Sigmoid colon (tissue), 7 donors: ENCODE measurements around the gene TENM3. TPM values are rescaled to one million over a fixed set of nuclear protein-coding genes. Genes with fewer than 3 reads are reported as not detected.

Experiments used
- DNase-seq: peaks from one replicate; pipeline ENCODE4 v3.0.0-alpha.2; 2019
- H3K27ac ChIP-seq, 4 donors: fragments of 200-600 bp; sonication (generic); one replicate each; pipeline ENCODE4 v1.5.1; 2016 to 2019; ENCODE audit warnings: mild to moderate bottlenecking in 1 of 4
- H3K27me3 ChIP-seq, 3 donors: fragments of 200-600 bp; sonication (generic); one replicate each; pipeline ENCODE4 v1.5.1; 2019; ENCODE audit warnings: mild to moderate bottlenecking in 1 of 3
- H3K36me3 ChIP-seq, 4 donors: fragments of 200-600 bp; sonication (generic); one replicate each; pipeline ENCODE4 v1.5.1; 2016 to 2019
- H3K4me1 ChIP-seq, 4 donors: fragments of 200-600 bp; sonication (generic); one replicate each; pipeline ENCODE4 v1.5.1; 2017 to 2019
- H3K4me3 ChIP-seq, 4 donors: fragments of 200-600 bp; sonication (generic); one replicate each; pipeline ENCODE4 v1.5.1; 2017 to 2019; ENCODE audit warnings: mild to moderate bottlenecking in 2 of 4, moderate library complexity in 1 of 4
- H3K9me3 ChIP-seq, 4 donors: fragments of 200-600 bp in 3 of 4; sonication (generic) in 3 of 4; one replicate each; pipeline versions ENCODE4 v1.5.1 to v1.6.1; 2013 to 2019
- EP300 ChIP-seq, 4 donors: sonication (generic); formaldehyde crosslinking; IDR thresholded peaks; one replicate each; pipeline ENCODE4 v1.6.1; 2017; ENCODE audit warnings: antibody characterized with exemption in 4 of 4
- POLR2A ChIP-seq, 2 donors: fragments of 450-650 bp; IDR thresholded peaks; one replicate each; pipeline ENCODE4 v1.6.1; 2016; ENCODE audit warnings: antibody characterized with exemption in 2 of 2, mild to moderate bottlenecking in 2 of 2, moderate library complexity in 2 of 2
- POLR2AphosphoS5 ChIP-seq, 4 donors: sonication (generic); formaldehyde crosslinking; IDR thresholded peaks; one replicate each; pipeline ENCODE4 v1.6.1; 2017; ENCODE audit warnings: antibody characterized with exemption in 4 of 4
- WGBS, 2 donors: extraction: QIAGEN DNeasy Blood & Tissue Kit; methylation state at CpG; one replicate each; pipeline ENCODE4 v1.1.7; 2013; 5-methylcytosine and 5-hydroxymethylcytosine counted together
- intact Hi-C: fragments of 100-400 bp; cut with DNase I; formaldehyde crosslinking; loops from one replicate; pipeline ENCODE4 v1.15.1; 2023
- polyA plus RNA-seq, 3 donors: library from polyadenylated mRNA; stranded (reverse); fragments of 200-250 nt; gene quantifications; one replicate each; pipeline ENCODE4 v1.2.3, GENCODE V29; 2013
- total RNA-seq, 4 donors: library from RNA; depleted of rRNA; stranded (reverse); fragments of >200 nt; gene quantifications; one replicate each; pipeline ENCODE4 v1.1.0, GENCODE V29; 2016
- TF ChIP-seq, protein P1 (sequence below), 4 experiments: fragments of 450-650 bp in 3 of 4; fragments of 200-600 bp in 1 of 4; IDR thresholded peaks; one replicate each; pipeline ENCODE4 v1.5.1; 2016 to 2019; ENCODE audit warnings: antibody characterized with exemption in 4 of 4, mild to moderate bottlenecking in 3 of 4, moderate library complexity in 2 of 4
- donor health status: healthy with polysubstance abuse.
- donor health status: Bipolar disorder and iron deficiency.
- donor health status: healthy.

TENM3 gene
- total and polyA plus RNA-seq, 7 donors, result 0.60 to 82.3 (median 37.8) TPM; not detected in 1

DNA sequence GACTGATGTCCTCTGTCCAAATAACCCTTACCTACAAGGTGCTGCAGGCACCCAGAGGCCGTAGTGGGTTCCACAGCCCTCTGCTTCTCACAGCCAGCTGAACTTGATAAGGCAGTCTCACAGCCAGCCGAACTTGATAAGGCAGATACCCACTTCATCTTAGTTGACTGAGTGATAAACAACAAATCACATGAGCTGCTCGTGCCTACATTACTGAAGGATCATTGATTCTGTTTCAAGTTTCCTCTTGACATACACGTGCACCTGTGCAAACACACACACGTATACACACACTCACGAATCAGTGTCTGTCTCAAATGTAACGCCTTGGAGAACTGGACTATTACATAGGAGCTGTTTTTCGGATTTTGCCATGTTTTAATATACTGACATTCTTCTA, 397.7 kb downstream of the TENM3 start:
- no peak for DNase-seq
- Histone ChIP-seq H3K9me3 (peaks cover 0 to 7% (median 4%) of the 10 kb centered on the region in 4 donors), H3K27ac (no peak overlapping the region), H3K36me3 (no peaks in the 10 kb centered on the region), H3K4me3 (no peak overlapping the region), H3K4me1 (peaks cover 0 to 19% (median 16%) of the 10 kb centered on the region in 4 donors), H3K27me3 (no peaks in the 10 kb centered on the region)
- WGBS, 2 donors, result 27 to 72% methylated on average over 8 of the region's 8 CpGs
- intact Hi-C loops, result no loop called here
- TF ChIP-seq POLR2AphosphoS5 (IDR thresholded peaks at IDR 0.05), result no peak
- no peak for TF ChIP-seq EP300 (IDR thresholded peaks at IDR 0.05)
- no peak for TF ChIP-seq POLR2A (IDR thresholded peaks at IDR 0.05)
- TF ChIP-seq, protein P1, sequence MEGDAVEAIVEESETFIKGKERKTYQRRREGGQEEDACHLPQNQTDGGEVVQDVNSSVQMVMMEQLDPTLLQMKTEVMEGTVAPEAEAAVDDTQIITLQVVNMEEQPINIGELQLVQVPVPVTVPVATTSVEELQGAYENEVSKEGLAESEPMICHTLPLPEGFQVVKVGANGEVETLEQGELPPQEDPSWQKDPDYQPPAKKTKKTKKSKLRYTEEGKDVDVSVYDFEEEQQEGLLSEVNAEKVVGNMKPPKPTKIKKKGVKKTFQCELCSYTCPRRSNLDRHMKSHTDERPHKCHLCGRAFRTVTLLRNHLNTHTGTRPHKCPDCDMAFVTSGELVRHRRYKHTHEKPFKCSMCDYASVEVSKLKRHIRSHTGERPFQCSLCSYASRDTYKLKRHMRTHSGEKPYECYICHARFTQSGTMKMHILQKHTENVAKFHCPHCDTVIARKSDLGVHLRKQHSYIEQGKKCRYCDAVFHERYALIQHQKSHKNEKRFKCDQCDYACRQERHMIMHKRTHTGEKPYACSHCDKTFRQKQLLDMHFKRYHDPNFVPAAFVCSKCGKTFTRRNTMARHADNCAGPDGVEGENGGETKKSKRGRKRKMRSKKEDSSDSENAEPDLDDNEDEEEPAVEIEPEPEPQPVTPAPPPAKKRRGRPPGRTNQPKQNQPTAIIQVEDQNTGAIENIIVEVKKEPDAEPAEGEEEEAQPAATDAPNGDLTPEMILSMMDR (IDR thresholded peaks at IDR 0.05), result no peak

DNA sequence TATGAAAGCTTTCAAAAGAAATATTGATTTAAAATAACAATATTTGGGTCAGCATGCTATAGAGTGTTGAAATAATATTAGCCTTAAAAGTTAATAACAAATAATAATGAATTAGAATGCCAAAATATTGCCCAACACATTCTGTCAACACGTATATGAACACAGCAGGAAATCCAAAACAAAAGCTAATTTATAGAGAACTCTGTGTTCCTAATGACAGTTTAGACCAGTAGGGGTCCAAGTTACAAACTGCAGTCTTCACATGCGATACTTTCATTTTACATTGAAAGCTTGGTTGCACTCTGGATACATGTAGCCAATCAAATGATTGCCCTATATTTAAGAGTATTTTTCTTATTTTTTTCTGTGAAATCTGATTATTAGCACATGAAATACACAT, 399.6 kb downstream of the TENM3 start:
- no peak overlapping the region for H3K27ac ChIP-seq
- H3K36me3 ChIP-seq, result no peaks in the 10 kb centered on the region
- TF ChIP-seq, protein P1 (IDR thresholded peaks at IDR 0.05), result no peak
- TF ChIP-seq POLR2AphosphoS5 (IDR thresholded peaks at IDR 0.05), result no peak
- no peak for DNase-seq
- 44 to 49% methylated on average over 2 of the region's 2 CpGs for WGBS, 2 donors
- intact Hi-C loops, result no loop called here
- H3K4me3 ChIP-seq, result no peak overlapping the region
- H3K9me3 ChIP-seq, result peaks cover 0 to 7% (median 4%) of the 10 kb centered on the region in 4 donors
- no peaks in the 10 kb centered on the region for H3K27me3 ChIP-seq
- H3K4me1 ChIP-seq, result peaks cover 0 to 19% (median 16%) of the 10 kb centered on the region in 4 donors

DNA sequence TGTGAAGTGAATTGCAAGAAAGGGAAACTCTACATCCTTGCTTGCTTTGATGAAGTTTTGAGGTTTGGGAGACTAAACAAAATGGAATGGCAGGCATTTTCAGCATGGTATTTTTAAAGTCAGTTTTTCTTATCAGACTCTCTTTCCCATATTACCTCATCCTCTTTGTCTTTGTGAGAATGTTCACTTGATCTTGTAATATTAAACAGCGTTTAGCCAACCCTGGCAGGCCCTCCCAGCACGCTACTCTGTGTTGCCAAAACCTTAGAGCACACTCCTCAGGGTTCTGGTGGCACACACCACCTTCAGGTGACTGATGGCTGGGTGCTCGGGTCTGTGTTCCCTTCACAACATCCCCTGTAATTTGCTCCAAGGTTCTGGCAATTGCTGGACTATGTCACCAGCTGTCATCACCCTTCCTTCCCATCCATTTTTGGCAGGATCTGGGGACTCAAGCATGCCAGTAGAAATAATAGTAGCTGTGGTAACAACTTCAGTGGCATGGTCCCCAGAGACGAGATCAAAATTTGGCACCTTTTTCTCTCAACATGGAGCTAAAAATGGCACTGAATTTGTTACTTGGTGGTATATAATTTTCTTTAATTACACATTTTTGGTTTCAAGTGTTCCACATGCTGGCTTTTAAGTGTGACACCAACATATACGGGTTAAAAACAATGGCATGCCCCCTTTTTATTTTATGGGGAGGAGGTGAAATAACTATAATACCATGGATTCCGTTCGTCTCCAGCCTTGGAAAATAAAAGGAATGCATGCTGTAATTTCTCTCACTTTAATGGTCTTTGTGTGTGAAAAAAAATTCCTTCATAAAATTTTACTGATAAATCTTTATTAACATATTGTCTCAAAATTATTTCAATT, 400.8 kb downstream of the TENM3 start:
- TF ChIP-seq POLR2A (IDR thresholded peaks at IDR 0.05) (no peak), POLR2AphosphoS5 (IDR thresholded peaks at IDR 0.05) (peak in 2 of 4 donors; percentile 16 to 21), EP300 (IDR thresholded peaks at IDR 0.05) (no peak)
- TF ChIP-seq, protein P1 (IDR thresholded peaks at IDR 0.05), result no peak
- no peak for DNase-seq
- H3K4me1 ChIP-seq, result peaks cover 0 to 19% (median 16%) of the 10 kb centered on the region in 4 donors
- H3K36me3 ChIP-seq, result no peaks in the 10 kb centered on the region
- H3K27me3 ChIP-seq, result no peaks in the 10 kb centered on the region
- intact Hi-C loops, result no loop called here
- WGBS, 2 donors, result 79 to 84% methylated on average over 7 of the region's 7 CpGs
- peak overlapping the region in 2 of 4 donors; percentile 10 to 44 for H3K27ac ChIP-seq
- peaks cover 0 to 7% (median 4%) of the 10 kb centered on the region in 4 donors for H3K9me3 ChIP-seq
- H3K4me3 ChIP-seq, result no peak overlapping the region

DNA sequence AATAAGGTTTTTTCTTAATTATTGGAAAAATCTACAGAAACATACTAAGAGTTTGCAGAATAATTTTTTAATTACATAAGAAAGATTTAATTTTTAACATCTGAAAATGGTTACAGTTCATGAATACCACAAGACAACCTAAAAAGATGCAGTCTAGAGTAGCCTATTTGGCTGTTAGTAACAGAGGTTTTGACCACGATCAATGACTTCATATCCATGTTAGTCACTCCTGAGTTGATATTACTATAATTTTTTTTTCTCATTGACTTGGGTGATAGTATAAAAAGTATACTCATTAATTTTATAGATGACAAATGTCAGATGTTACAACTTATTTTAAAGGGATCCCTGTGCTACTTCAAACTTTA, 401.5 kb downstream of the TENM3 start:
- intact Hi-C loops, result no loop called here
- no peak for DNase-seq
- no peak overlapping the region for H3K4me3 ChIP-seq
- H3K4me1 ChIP-seq, result peaks cover 0 to 19% (median 16%) of the 10 kb centered on the region in 4 donors
- no peaks in the 10 kb centered on the region for H3K27me3 ChIP-seq
- TF ChIP-seq POLR2AphosphoS5 (IDR thresholded peaks at IDR 0.05) (no peak), POLR2A (IDR thresholded peaks at IDR 0.05) (no peak), EP300 (IDR thresholded peaks at IDR 0.05) (no peak)
- H3K9me3 ChIP-seq, result peaks cover 0 to 7% (median 4%) of the 10 kb centered on the region in 4 donors
- H3K27ac ChIP-seq, result no peak overlapping the region
- H3K36me3 ChIP-seq, result no peaks in the 10 kb centered on the region
- 91 to 95% methylated on average over 1 of the region's 1 CpG for WGBS, 2 donors

GRCh38 chr4:182645511-182645910, 402.3 kb downstream of the TENM3 start:
- H3K9me3 ChIP-seq, result peaks cover 0 to 7% (median 4%) of the 10 kb centered on the region in 4 donors
- H3K27me3 ChIP-seq, result no peaks in the 10 kb centered on the region
- H3K27ac ChIP-seq, result no peak overlapping the region
- TF ChIP-seq POLR2AphosphoS5 (IDR thresholded peaks at IDR 0.05), result no peak
- TF ChIP-seq, protein P1 (IDR thresholded peaks at IDR 0.05), result no peak
- no peak for TF ChIP-seq POLR2A (IDR thresholded peaks at IDR 0.05)
- TF ChIP-seq EP300 (IDR thresholded peaks at IDR 0.05), result no peak
- intact Hi-C loops, result no loop called here
- 88 to 95% methylated on average over 1 of the region's 1 CpG for WGBS, 2 donors
- H3K36me3 ChIP-seq, result no peaks in the 10 kb centered on the region
- H3K4me3 ChIP-seq, result no peak overlapping the region
- peaks cover 0 to 19% (median 16%) of the 10 kb centered on the region in 4 donors for H3K4me1 ChIP-seq
- no peak for DNase-seq
